WTC11 (cell line): Measurements from ENCODE around the gene PCDH9.

Source experiments
- ATF1 ChIP-seq: sonication (generic); formaldehyde crosslinking; IDR thresholded peaks from 2 replicates; pipeline ENCODE4 v1.8.1; 2023; ENCODE audit warnings: mild to moderate bottlenecking, moderate library complexity, missing genetic modification reagents
- ATF3 ChIP-seq: sonication (generic); formaldehyde crosslinking; conservative IDR thresholded peaks from 2 replicates; pipeline ENCODE4 v1.8.1; 2022; ENCODE audit warnings: mild to moderate bottlenecking, missing genetic modification reagents
- CREM ChIP-seq: sonication (generic); formaldehyde crosslinking; IDR thresholded peaks from 2 replicates; pipeline ENCODE4 v1.8.1; 2022; ENCODE audit warnings: mild to moderate bottlenecking, missing genetic modification reagents, moderate library complexity
- FOXP1 ChIP-seq: sonication (generic); formaldehyde crosslinking; IDR thresholded peaks from 2 replicates; pipeline ENCODE4 v1.8.0; 2022; ENCODE audit warnings: missing genetic modification reagents, mild to moderate bottlenecking, moderate library complexity, borderline replicate concordance
- GABPB1 ChIP-seq: sonication (generic); formaldehyde crosslinking; IDR thresholded peaks from 2 replicates; pipeline ENCODE4 v1.8.1; 2023; ENCODE audit warnings: mild to moderate bottlenecking, missing genetic modification reagents
- IRF2 ChIP-seq: sonication (generic); formaldehyde crosslinking; IDR thresholded peaks from 2 replicates; pipeline ENCODE4 v1.8.0; 2022; ENCODE audit warnings: low read depth, missing genetic modification reagents, borderline replicate concordance
- JUN ChIP-seq: sonication (generic); formaldehyde crosslinking; IDR thresholded peaks from 2 replicates; pipeline ENCODE4 v1.8.0; 2023; ENCODE audit warnings: mild to moderate bottlenecking, missing genetic modification reagents
- SMAD3 ChIP-seq: sonication (generic); formaldehyde crosslinking; IDR thresholded peaks from 2 replicates; pipeline ENCODE4 v1.8.0; 2022; ENCODE audit warnings: missing genetic modification reagents, mild to moderate bottlenecking, borderline replicate concordance
- TEAD4 ChIP-seq: sonication (generic); formaldehyde crosslinking; IDR thresholded peaks from 2 replicates; pipeline ENCODE4 v1.8.0; 2022; ENCODE audit warnings: mild to moderate bottlenecking, missing genetic modification reagents
- ZNF121 ChIP-seq: sonication (generic); formaldehyde crosslinking; IDR thresholded peaks from 2 replicates; pipeline ENCODE4 v1.8.0; 2023; ENCODE audit warnings: missing genetic modification reagents
- TF ChIP-seq, protein P1 (sequence below): fragments of 200-600 bp; IDR thresholded peaks from 2 replicates; pipeline ENCODE4 v1.8.0; 2022; ENCODE audit warnings: antibody characterized with exemption
- TF ChIP-seq, protein P2 (sequence below): sonication (generic); formaldehyde crosslinking; IDR thresholded peaks from 2 replicates; pipeline ENCODE4 v1.8.0; 2022; ENCODE audit warnings: mild to moderate bottlenecking, missing genetic modification reagents
- TF ChIP-seq, protein P3 (sequence below): sonication (generic); formaldehyde crosslinking; conservative IDR thresholded peaks from 2 replicates; pipeline ENCODE4 v1.8.1; 2023; ENCODE audit warnings: mild to moderate bottlenecking, low read depth, missing genetic modification reagents, moderate library complexity

GRCh38 chr13:67225252-67226159 is 4.6 kb downstream of the PCDH9 start:
- TF ChIP-seq SMAD3 = no peak
- TF ChIP-seq, protein P1, sequence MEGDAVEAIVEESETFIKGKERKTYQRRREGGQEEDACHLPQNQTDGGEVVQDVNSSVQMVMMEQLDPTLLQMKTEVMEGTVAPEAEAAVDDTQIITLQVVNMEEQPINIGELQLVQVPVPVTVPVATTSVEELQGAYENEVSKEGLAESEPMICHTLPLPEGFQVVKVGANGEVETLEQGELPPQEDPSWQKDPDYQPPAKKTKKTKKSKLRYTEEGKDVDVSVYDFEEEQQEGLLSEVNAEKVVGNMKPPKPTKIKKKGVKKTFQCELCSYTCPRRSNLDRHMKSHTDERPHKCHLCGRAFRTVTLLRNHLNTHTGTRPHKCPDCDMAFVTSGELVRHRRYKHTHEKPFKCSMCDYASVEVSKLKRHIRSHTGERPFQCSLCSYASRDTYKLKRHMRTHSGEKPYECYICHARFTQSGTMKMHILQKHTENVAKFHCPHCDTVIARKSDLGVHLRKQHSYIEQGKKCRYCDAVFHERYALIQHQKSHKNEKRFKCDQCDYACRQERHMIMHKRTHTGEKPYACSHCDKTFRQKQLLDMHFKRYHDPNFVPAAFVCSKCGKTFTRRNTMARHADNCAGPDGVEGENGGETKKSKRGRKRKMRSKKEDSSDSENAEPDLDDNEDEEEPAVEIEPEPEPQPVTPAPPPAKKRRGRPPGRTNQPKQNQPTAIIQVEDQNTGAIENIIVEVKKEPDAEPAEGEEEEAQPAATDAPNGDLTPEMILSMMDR = no peak
- TF ChIP-seq ATF1 = no peak
- no peak for TF ChIP-seq FOXP1
- TF ChIP-seq ZNF121 = no peak
- no peak for TF ChIP-seq TEAD4 (CRISPR knock-in tag)
- no peak for TF ChIP-seq GABPB1
- no peak for TF ChIP-seq IRF2
- no peak for TF ChIP-seq JUN (CRISPR knock-in tag)
- TF ChIP-seq, protein P2, sequence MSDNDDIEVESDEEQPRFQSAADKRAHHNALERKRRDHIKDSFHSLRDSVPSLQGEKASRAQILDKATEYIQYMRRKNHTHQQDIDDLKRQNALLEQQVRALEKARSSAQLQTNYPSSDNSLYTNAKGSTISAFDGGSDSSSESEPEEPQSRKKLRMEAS = no peak
- no peak for TF ChIP-seq ATF3
- TF ChIP-seq, protein P3, sequence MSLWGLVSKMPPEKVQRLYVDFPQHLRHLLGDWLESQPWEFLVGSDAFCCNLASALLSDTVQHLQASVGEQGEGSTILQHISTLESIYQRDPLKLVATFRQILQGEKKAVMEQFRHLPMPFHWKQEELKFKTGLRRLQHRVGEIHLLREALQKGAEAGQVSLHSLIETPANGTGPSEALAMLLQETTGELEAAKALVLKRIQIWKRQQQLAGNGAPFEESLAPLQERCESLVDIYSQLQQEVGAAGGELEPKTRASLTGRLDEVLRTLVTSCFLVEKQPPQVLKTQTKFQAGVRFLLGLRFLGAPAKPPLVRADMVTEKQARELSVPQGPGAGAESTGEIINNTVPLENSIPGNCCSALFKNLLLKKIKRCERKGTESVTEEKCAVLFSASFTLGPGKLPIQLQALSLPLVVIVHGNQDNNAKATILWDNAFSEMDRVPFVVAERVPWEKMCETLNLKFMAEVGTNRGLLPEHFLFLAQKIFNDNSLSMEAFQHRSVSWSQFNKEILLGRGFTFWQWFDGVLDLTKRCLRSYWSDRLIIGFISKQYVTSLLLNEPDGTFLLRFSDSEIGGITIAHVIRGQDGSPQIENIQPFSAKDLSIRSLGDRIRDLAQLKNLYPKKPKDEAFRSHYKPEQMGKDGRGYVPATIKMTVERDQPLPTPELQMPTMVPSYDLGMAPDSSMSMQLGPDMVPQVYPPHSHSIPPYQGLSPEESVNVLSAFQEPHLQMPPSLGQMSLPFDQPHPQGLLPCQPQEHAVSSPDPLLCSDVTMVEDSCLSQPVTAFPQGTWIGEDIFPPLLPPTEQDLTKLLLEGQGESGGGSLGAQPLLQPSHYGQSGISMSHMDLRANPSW (CRISPR knock-in tag) = no peak
- TF ChIP-seq CREM (CRISPR knock-in tag) = no peak
